OCI-LY7 (cell line): ENCODE measurements around the gene TLR9. TPM values are rescaled to one million over a fixed set of nuclear protein-coding genes. Genes with fewer than 3 reads are reported as not detected.

Experiments
- BruUV-seq: library from RNA; stranded (reverse); fragments of 400-500 nt; replicated peaks from 2 replicates; lab custom pipeline; 2021; lab: Mats Ljungman, UMichigan
- CTCF ChIA-PET: fragments of 300-600 bp; sonication (Branson Sonifier 250); formaldehyde crosslinking; loops from one replicate; lab custom pipeline; 2022; ENCODE audit warnings: antibody characterized with exemption; ENCODE audit not compliant: unreplicated experiment; lab: Charles Lee
- POLR2A ChIA-PET: fragments of 300-600 bp; sonication (Branson Sonifier 250); formaldehyde crosslinking; loops from one replicate; lab custom pipeline; 2022; ENCODE audit warnings: antibody characterized with exemption; lab: Charles Lee
- DNase-seq: peaks from one replicate; pipeline ENCODE4 v3.0.0-alpha.2; 2015; ENCODE audit warnings: low spot score
- H2AFZ ChIP-seq: fragments of 200-600 bp; sonication (generic), shearing (Covaris generic); 2 replicates; pipeline ENCODE4 v1.6.1; 2014; ENCODE audit warnings: mild to moderate bottlenecking, antibody characterized with exemption, low read length, moderate library complexity
- H3K27ac ChIP-seq: fragments of 200-600 bp; sonication (generic); 2 replicates; pipeline ENCODE4 v1.5.1; 2014; ENCODE audit warnings: mixed run types, low read depth, mild to moderate bottlenecking, moderate library complexity, low read length, inconsistent platforms; ENCODE audit not compliant: poor library complexity, severe bottlenecking
- H3K36me3 ChIP-seq: fragments of 200-600 bp; sonication (generic); 2 replicates; pipeline ENCODE4 v1.6.1; 2014; ENCODE audit warnings: mild to moderate bottlenecking, antibody characterized with exemption, low read length, moderate library complexity, mixed read lengths; ENCODE audit not compliant: insufficient read depth
- H3K4me1 ChIP-seq: fragments of 200-600 bp; sonication (generic); 2 replicates; pipeline ENCODE4 v1.5.1; 2014; ENCODE audit warnings: mild to moderate bottlenecking, low read length; ENCODE audit not compliant: insufficient read depth, poor library complexity, severe bottlenecking
- H3K4me2 ChIP-seq: fragments of 200-600 bp; sonication (generic); 2 replicates; pipeline ENCODE4 v1.6.1; 2014; ENCODE audit warnings: mild to moderate bottlenecking, low read length
- H3K4me3 ChIP-seq: fragments of 200-600 bp; sonication (generic); 2 replicates; pipeline ENCODE4 v1.5.1; 2014; ENCODE audit warnings: mild to moderate bottlenecking, low read depth, low read length; ENCODE audit not compliant: poor library complexity, severe bottlenecking
- H3K79me2 ChIP-seq: fragments of 200-600 bp; sonication (generic); 2 replicates; pipeline ENCODE4 v1.6.1; 2016; ENCODE audit warnings: low read depth, mild to moderate bottlenecking, low read length, moderate library complexity, mixed read lengths; ENCODE audit not compliant: insufficient read depth
- H3K9me2 ChIP-seq: fragments of 200-600 bp; sonication (generic); 2 replicates; pipeline ENCODE4 v1.6.1; 2016; ENCODE audit warnings: mild to moderate bottlenecking, low read length, mixed read lengths; ENCODE audit not compliant: insufficient read depth
- H3K9me3 ChIP-seq: fragments of 200-600 bp; sonication (generic); 2 replicates; pipeline ENCODE4 v1.6.1; 2014; ENCODE audit warnings: mild to moderate bottlenecking, mixed run types, low read length, mixed read lengths
- H4K20me1 ChIP-seq: fragments of 200-600 bp; sonication (generic); 2 replicates; pipeline ENCODE4 v1.6.1; 2014; ENCODE audit warnings: mild to moderate bottlenecking, antibody characterized with exemption, low read length, moderate library complexity, mixed read lengths; ENCODE audit not compliant: insufficient read depth
- EZH2phosphoT487 ChIP-seq: fragments of 200-600 bp; sonication (generic); IDR thresholded peaks from 2 replicates; pipeline ENCODE4 v1.6.1; 2018; ENCODE audit warnings: low read depth, borderline replicate concordance, mild to moderate bottlenecking, mixed run types, antibody characterized with exemption, low read length, moderate library complexity, mixed read lengths
- intact Hi-C: fragments of 100-400 bp; cut with micrococcal nuclease; formaldehyde crosslinking; loops from one replicate; pipeline ENCODE4 v1.10.0; 2022; ENCODE audit not compliant: unreplicated experiment
- total RNA-seq, 2 experiments: library from RNA; depleted of rRNA in 1 of 2; stranded (reverse); fragments of >200 nt in 1 of 2; shearing (Covaris generic) in 1 of 2; gene quantifications; 2 replicates each; pipeline ENCODE4 v1.2.3, GENCODE V29; 2014 to 2022
- TF ChIP-seq, protein P1 (sequence below): fragments of 200-600 bp; sonication (generic); conservative IDR thresholded peaks from 2 replicates; pipeline ENCODE4 v1.5.1; 2014; ENCODE audit warnings: mild to moderate bottlenecking, antibody characterized with exemption, low read length, moderate library complexity, mixed read lengths

Gene TLR9
- total RNA-seq, 2 experiments from 2014 or later = 1.7 to 9.0 TPM

DNA sequence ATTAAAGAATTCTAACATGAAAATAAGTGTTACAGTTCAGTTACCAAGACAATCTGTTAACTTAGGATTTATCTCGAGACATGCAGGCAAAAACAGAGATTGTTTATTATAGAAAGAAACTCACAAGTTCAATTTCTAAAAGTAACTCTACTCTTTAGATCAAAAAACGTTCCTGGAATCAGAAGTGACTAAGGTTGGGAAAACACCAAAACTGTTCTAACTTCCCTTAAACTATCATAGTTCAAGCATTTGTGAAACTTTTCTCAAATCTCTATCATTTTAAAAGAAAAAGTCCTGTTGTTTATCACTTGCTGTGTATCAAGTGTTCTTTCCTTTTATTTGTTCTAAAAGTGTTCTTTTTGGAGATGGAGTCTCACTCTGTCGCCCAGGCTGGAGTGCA, 44.3 kb upstream of the TLR9 start:
- no peak overlapping the region for H2AFZ ChIP-seq
- no TSS peak for BruUV-seq
- H4K20me1 ChIP-seq = peaks cover 36% of the 10 kb centered on the region
- ChIA-PET POLR2A (no interaction called here), CTCF (no interaction called here)
- TF ChIP-seq, protein P1, sequence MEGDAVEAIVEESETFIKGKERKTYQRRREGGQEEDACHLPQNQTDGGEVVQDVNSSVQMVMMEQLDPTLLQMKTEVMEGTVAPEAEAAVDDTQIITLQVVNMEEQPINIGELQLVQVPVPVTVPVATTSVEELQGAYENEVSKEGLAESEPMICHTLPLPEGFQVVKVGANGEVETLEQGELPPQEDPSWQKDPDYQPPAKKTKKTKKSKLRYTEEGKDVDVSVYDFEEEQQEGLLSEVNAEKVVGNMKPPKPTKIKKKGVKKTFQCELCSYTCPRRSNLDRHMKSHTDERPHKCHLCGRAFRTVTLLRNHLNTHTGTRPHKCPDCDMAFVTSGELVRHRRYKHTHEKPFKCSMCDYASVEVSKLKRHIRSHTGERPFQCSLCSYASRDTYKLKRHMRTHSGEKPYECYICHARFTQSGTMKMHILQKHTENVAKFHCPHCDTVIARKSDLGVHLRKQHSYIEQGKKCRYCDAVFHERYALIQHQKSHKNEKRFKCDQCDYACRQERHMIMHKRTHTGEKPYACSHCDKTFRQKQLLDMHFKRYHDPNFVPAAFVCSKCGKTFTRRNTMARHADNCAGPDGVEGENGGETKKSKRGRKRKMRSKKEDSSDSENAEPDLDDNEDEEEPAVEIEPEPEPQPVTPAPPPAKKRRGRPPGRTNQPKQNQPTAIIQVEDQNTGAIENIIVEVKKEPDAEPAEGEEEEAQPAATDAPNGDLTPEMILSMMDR = no peak
- no peak for TF ChIP-seq EZH2phosphoT487
- peaks cover 20% of the 10 kb centered on the region for H3K4me1 ChIP-seq
- H3K4me2 ChIP-seq = no peak overlapping the region
- peaks cover 4% of the 10 kb centered on the region; the same call in 1 of the 2 replicates for H3K9me3 ChIP-seq
- no peak overlapping the region for H3K4me3 ChIP-seq
- no peaks in the 10 kb centered on the region for H3K9me2 ChIP-seq
- intact Hi-C loops = no loop called here
- H3K36me3 ChIP-seq = peaks cover 99% of the 10 kb centered on the region
- H3K27ac ChIP-seq = no peak overlapping the region
- DNase-seq = no peak
- H3K79me2 ChIP-seq = peaks cover 92% of the 10 kb centered on the region

DNA sequence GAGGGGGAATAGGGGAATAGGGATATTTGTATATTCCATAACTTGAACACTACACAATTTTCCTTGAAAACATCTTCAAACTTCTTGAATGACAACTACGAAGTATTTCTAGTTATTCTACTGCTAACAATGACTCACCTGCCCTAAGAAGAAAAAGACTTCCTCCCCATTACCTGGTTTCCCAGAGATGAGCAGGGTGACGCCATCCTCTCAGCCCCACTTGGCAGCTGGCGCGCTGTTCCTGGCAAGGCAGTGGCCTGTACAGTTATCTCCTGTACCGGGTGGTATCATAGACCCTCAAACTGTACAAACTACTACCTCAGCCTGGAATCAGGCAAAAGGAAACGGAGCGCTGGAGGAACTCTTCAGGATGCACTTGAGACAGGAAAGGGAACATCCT, 42.6 kb upstream of the TLR9 start:
- Histone ChIP-seq H3K4me1 (peaks cover 20% of the 10 kb centered on the region), H3K79me2 (peaks cover 77% of the 10 kb centered on the region)

DNA sequence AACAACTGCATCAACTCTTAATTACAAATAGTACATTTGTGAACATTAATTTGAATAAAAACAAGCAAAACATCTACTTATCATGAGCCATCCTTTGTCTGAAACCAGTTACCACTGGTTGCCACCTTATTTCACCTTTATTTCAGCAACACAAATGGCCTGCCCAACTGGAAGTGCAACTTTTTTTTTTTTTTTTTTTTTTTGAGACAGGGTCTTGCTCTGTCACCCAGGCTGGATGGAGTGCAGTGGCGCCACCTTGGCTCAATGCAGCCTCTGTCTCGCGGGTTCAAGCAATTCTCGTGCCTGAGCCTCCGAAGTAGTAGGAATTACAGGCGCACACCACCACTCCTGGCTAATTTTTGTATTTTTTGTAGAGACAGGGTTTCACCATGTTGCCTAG, 39.9 kb upstream of the TLR9 start:
- no peaks in the 10 kb centered on the region for H3K9me3 ChIP-seq
- H3K36me3 ChIP-seq = peaks cover 100% of the 10 kb centered on the region
- no peaks in the 10 kb centered on the region for H3K4me1 ChIP-seq
- TF ChIP-seq, protein P1 = peak; percentile 49
- no peak for TF ChIP-seq EZH2phosphoT487
- ChIA-PET CTCF (no interaction called here), POLR2A (no interaction called here)
- H3K4me3 ChIP-seq = no peak overlapping the region
- no peaks in the 10 kb centered on the region for H3K9me2 ChIP-seq
- H2AFZ ChIP-seq = no peak overlapping the region
- H4K20me1 ChIP-seq = 0 out of 2 replicates have a peak, but pooled peaks cover 13% of the 10 kb centered on the region
- H3K27ac ChIP-seq = no peak overlapping the region
- no TSS peak for BruUV-seq
- H3K4me2 ChIP-seq = no peak overlapping the region
- DNase-seq = no peak
- H3K79me2 ChIP-seq = peaks cover 63% of the 10 kb centered on the region
- intact Hi-C loops = no loop called here

More for the DNA sequence above, 42.6 kb upstream of the TLR9 start:
- H3K36me3 ChIP-seq = peaks cover 99% of the 10 kb centered on the region
- H2AFZ ChIP-seq = no peak overlapping the region
- no peak for TF ChIP-seq EZH2phosphoT487
- TF ChIP-seq, protein P1 = no peak
- H3K27ac ChIP-seq = no peak overlapping the region
- CTCF ChIA-PET = no interaction called here
- no peak overlapping the region for H3K4me2 ChIP-seq
- BruUV-seq = no TSS peak
- H4K20me1 ChIP-seq = peaks cover 22% of the 10 kb centered on the region; the same call in 1 of the 2 replicates
- DNase-seq = no peak
- no peak overlapping the region for H3K4me3 ChIP-seq
- intact Hi-C loops = no loop called here
- no peaks in the 10 kb centered on the region for H3K9me2 ChIP-seq
- POLR2A ChIA-PET = interaction anchor here (0.6 to 2.1 kb wide), 2 partner anchors 9 to 317 kb away, joined by 3 to 8 read pairs; no protein-coding TSS in a partner anchor
- H3K9me3 ChIP-seq = no peaks in the 10 kb centered on the region
